A673 (cell line): ENCODE results near the gene STRIP1.

Experiments
- CTCF ChIP-seq: fragments of 300-800, 200-600 bp; sonication (generic); conservative IDR thresholded peaks from 2 replicates; pipeline ENCODE4 v1.5.1; 2017; ENCODE audit warnings: low read depth, mild to moderate bottlenecking, antibody characterized with exemption, low read length, moderate library complexity, mixed read lengths
- EZH2 ChIP-seq: fragments of 200-600 bp; sonication (generic); IDR thresholded peaks from 2 replicates; pipeline ENCODE4 v1.6.1; 2017; ENCODE audit warnings: borderline replicate concordance, low read depth, mild to moderate bottlenecking, mixed read lengths, antibody characterized with exemption, low read length; ENCODE audit not compliant: poor library complexity, severe bottlenecking

- TF ChIP-seq CTCF (no peak), EZH2 (no peak)
These were observed 67.7 kb downstream of the STRIP1 start for GRCh38 chr1:110102081-110102480.
